K562 (cell line): Measurements from ENCODE around the gene PDGFA. TPM values are rescaled to one million over a fixed set of nuclear protein-coding genes. Genes with fewer than 3 reads are reported as not detected.

Source experiments
- ATAC-seq: fragments of 200-7000 bp; cut with Tn5 transposase; 3 replicates; pipeline ENCODE4 v1.9.1; 2020; ENCODE audit warnings: moderate library complexity
- BruUV-seq: library from RNA; stranded (reverse); fragments of 400-500 nt; replicated peaks from 2 replicates; lab custom pipeline; 2021; lab: Mats Ljungman, UMichigan
- CTCF ChIA-PET: fragments of 300-600 bp; formaldehyde crosslinking; extraction: SDS; loops from one replicate; lab custom pipeline; 2021; ENCODE audit warnings: low intra/inter-chr PET ratio; lab: Yijun Ruan, JAX
- POLR2A ChIA-PET: fragments of 300-600, 350-650 bp; sonication (Branson Sonifier 250); formaldehyde crosslinking; extraction: SDS; loops from one replicate; lab custom pipeline; 2021; ENCODE audit warnings: antibody characterized with exemption, inconsistent platforms; lab: Yijun Ruan, JAX
- DNase-seq, 4 experiments: peaks; one replicate each; pipeline versions ENCODE4 v3.0.0 to v3.0.0-alpha.2; 2011 to 2018; ENCODE audit warnings: low spot score in 3 of 4, mixed read lengths in 3 of 4; ENCODE audit errors: extremely low read depth in 1 of 4
- FAIRE-seq: peaks from 2 replicates; lab custom pipeline; 2011; peaks lifted over from hg19 to GRCh38; lab: Jason Lieb, UNC
- H2AFZ ChIP-seq: 2 replicates; pipeline ENCODE4 v1.6.0; 2011; ENCODE audit warnings: low read depth, low read length, control low read depth, inconsistent platforms
- H3K27ac ChIP-seq: fragments of 200-600 bp; 3 replicates; pipeline ENCODE4 v1.8.0; 2011; ENCODE audit warnings: low read depth, mild to moderate bottlenecking, control low read depth, inconsistent platforms, low read length, moderate library complexity, mixed read lengths; ENCODE audit errors: extremely low read depth
- H3K27me3 ChIP-seq, 2 experiments: fragments of 300-600 bp in 1 of 2; 2 replicates in 1 of 2; 3 replicates in 1 of 2; pipeline versions ENCODE4 v1.6.0 to v1.8.0; 2011; ENCODE audit warnings: inconsistent platforms in 2 of 2, low read length in 2 of 2, mild to moderate bottlenecking in 1 of 2, mixed read lengths in 1 of 2, moderate library complexity in 1 of 2; ENCODE audit not compliant: control insufficient read depth in 2 of 2, insufficient read depth in 2 of 2
- H3K36me3 ChIP-seq: fragments of 300-600 bp; 3 replicates; pipeline ENCODE4 v1.8.0; 2011; ENCODE audit warnings: mild to moderate bottlenecking, low read length, inconsistent platforms; ENCODE audit not compliant: control insufficient read depth, insufficient read depth
- H3K4me1 ChIP-seq, 2 experiments: fragments of 200-600 bp in 1 of 2; replicated peaks in 1 of 2; 2 replicates in 1 of 2; 3 replicates in 1 of 2; pipeline versions ENCODE4 v1.5.1 to v1.8.0; 2011; ENCODE audit warnings: inconsistent platforms in 2 of 2, low read length in 2 of 2, mild to moderate bottlenecking in 1 of 2, mixed read lengths in 1 of 2, moderate library complexity in 1 of 2; ENCODE audit not compliant: control insufficient read depth in 2 of 2, insufficient read depth in 2 of 2
- H3K4me2 ChIP-seq: 2 replicates; pipeline ENCODE4 v1.6.1; 2011; ENCODE audit warnings: low read length, control low read depth, inconsistent platforms, mixed read lengths; ENCODE audit not compliant: insufficient read depth
- H3K4me3 ChIP-seq: fragments of 200-600 bp; sonication (generic), shearing (Covaris generic); 2 replicates; pipeline ENCODE4 v1.5.1; 2016; ENCODE audit warnings: control low read depth, inconsistent platforms
- H3K79me2 ChIP-seq: fragments of 200-600 bp; 3 replicates; pipeline ENCODE4 v1.8.0; 2011; ENCODE audit warnings: low read length, inconsistent platforms; ENCODE audit not compliant: control insufficient read depth, insufficient read depth
- H3K9ac ChIP-seq, 2 experiments: 2 replicates each; pipeline versions ENCODE4 v1.6.0 to v1.6.1; 2011; ENCODE audit warnings: low read depth in 2 of 2, low read length in 2 of 2, control low read depth in 1 of 2, inconsistent platforms in 1 of 2, mild to moderate bottlenecking in 1 of 2, mixed read lengths in 1 of 2; ENCODE audit not compliant: insufficient read depth in 1 of 2
- H3K9me1 ChIP-seq: one replicate; pipeline ENCODE4 v1.6.0; 2011; ENCODE audit warnings: inconsistent platforms, mild to moderate bottlenecking, low read length, moderate library complexity; ENCODE audit not compliant: control insufficient read depth, insufficient read depth
- H3K9me3 ChIP-seq: replicated peaks from 2 replicates; pipeline ENCODE4 v1.5.1; 2011; ENCODE audit warnings: low read depth, low read length, inconsistent platforms; ENCODE audit not compliant: control insufficient read depth, insufficient read depth
- H4K20me1 ChIP-seq: replicated peaks from 2 replicates; pipeline ENCODE4 v1.6.1; 2011; ENCODE audit warnings: low read length, inconsistent platforms, mixed read lengths; ENCODE audit not compliant: control insufficient read depth, insufficient read depth
- ADNP ChIP-seq: fragments of 200-800 bp; sonication (Bioruptor generic); IDR thresholded peaks from 2 replicates; pipeline ENCODE4 v1.6.1; 2016; ENCODE audit warnings: missing genetic modification characterization, missing compliant biosample characterization
- CEBPZ ChIP-seq: fragments of 150-350 bp; IDR thresholded peaks from 2 replicates; pipeline ENCODE4 v1.6.1; 2014; ENCODE audit warnings: low read depth, mild to moderate bottlenecking, low read length, borderline replicate concordance
- CREB3 ChIP-seq: fragments of 450-650 bp; conservative IDR thresholded peaks from 2 replicates; pipeline ENCODE4 v1.6.1; 2016; ENCODE audit warnings: missing genetic modification characterization, low read depth, mild to moderate bottlenecking, missing compliant biosample characterization, moderate library complexity
- HMGXB4 ChIP-seq: sonication (generic); formaldehyde crosslinking; IDR thresholded peaks from 2 replicates; pipeline ENCODE4 v1.8.1; 2023; ENCODE audit warnings: mild to moderate bottlenecking, missing genetic modification reagents
- NBN ChIP-seq: fragments of 450-650 bp; IDR thresholded peaks from 2 replicates; pipeline ENCODE4 v1.6.1; 2016; ENCODE audit warnings: low read depth, mild to moderate bottlenecking
- NCOR1 ChIP-seq: fragments of 450-650 bp; IDR thresholded peaks from 2 replicates; pipeline ENCODE4 v1.6.1; 2016; ENCODE audit warnings: mild to moderate bottlenecking, moderate library complexity
- PBX2 ChIP-seq, 2 experiments: IDR thresholded peaks in 1 of 2; conservative IDR thresholded peaks in 1 of 2; 2 replicates each; pipeline ENCODE4 v1.6.1; 2016; ENCODE audit warnings: low read depth in 2 of 2, mild to moderate bottlenecking in 1 of 2, missing compliant biosample characterization in 1 of 2, missing genetic modification characterization in 1 of 2, moderate library complexity in 1 of 2
- POLR2G ChIP-seq: fragments of 200-400 bp; formaldehyde crosslinking; IDR thresholded peaks from 2 replicates; pipeline ENCODE4 v1.6.1; 2017; ENCODE audit warnings: low read depth, mild to moderate bottlenecking, antibody characterized with exemption, low read length, moderate library complexity
- ZBTB7A ChIP-seq: IDR thresholded peaks from 2 replicates; pipeline ENCODE4 v1.6.1; 2011; ENCODE audit warnings: low read depth, mild to moderate bottlenecking, low read length, moderate library complexity, borderline replicate concordance; ENCODE audit not compliant: control insufficient read depth
- ZNF586 ChIP-seq: fragments of 450-650 bp; formaldehyde crosslinking; conservative IDR thresholded peaks from 2 replicates; pipeline ENCODE4 v1.4.0; 2020; ENCODE audit warnings: mild to moderate bottlenecking, moderate library complexity
- WGBS: fragments of 100-300 bp; shearing (Covaris generic); methylation state at CpG from one replicate; pipeline ENCODE4 v1.1.6; 2016; ENCODE audit warnings: low coverage, mixed read lengths; ENCODE audit not compliant: insufficient coverage; ENCODE audit errors: missing lambda C conversion rate; 5-methylcytosine and 5-hydroxymethylcytosine counted together
- in situ Hi-C: fragments of 300-500 bp; cut with MboI; formaldehyde crosslinking; loops from 4 replicates; pipeline ENCODE4 v1.15.0; 2018; ENCODE audit warnings: inconsistent platforms, mixed read lengths
- intact Hi-C: fragments of 100-400 bp; cut with micrococcal nuclease; formaldehyde crosslinking; loops from 2 replicates; pipeline ENCODE4 v1.14.2; 2022
- polyA plus RNA-seq, 8 experiments: library from polyadenylated mRNA; depleted of rRNA in 4 of 8; stranded (reverse) in 5 of 8; unstranded in 3 of 8; fragments of >200 nt; fragmentation: Nextera tagmentation in 2 of 8; fragmentation: Illumina TruSeq in 1 of 8; extraction: Ambion mirVana in 2 of 8; extraction: Trizol in 1 of 8; gene quantifications; 2 replicates each; pipeline versions ENCODE4 v1.2.1 to v1.2.3, GENCODE V29; 2011 to 2014; ENCODE audit warnings: inconsistent platforms in 1 of 8, missing spikeins in 1 of 8
- total RNA-seq, 7 experiments: library from RNA; depleted of rRNA in 6 of 7; stranded (reverse); fragments of >200 nt in 6 of 7; fragmentation: Illumina TruSeq in 2 of 7; extraction: Trizol in 2 of 7; gene quantifications; 2 replicates each; pipeline versions ENCODE4 v1.2.1 to v1.2.3, GENCODE V29; 2011 to 2021; ENCODE audit warnings: low replicate concordance in 1 of 7

Gene PDGFA
- total and polyA plus RNA-seq, 9 of the 15 experiments (the other 6 are each of a cell fraction or from before 2014, with no cell fraction given), result 2.5 to 10.2 (median 4.6) TPM

- POLR2A ChIA-PET, result interaction anchor here (0.6 to 0.9 kb wide), 3 partner anchors 11 to 29 kb away, joined by 3 to 4 read pairs (median 4); no protein-coding TSS in a partner anchor
- FAIRE-seq, result no peak
- DNase-seq, result no peak
- 43% methylated on average over 13 of the region's 18 CpGs for WGBS
- Histone ChIP-seq H3K4me2 (no peak overlapping the region), H3K9ac (peak overlapping the region in 1 of 2 experiments; percentile 52; a peak in 2 of 4 replicates), H3K36me3 (no peaks in the 10 kb centered on the region), H3K79me2 (no peaks in the 10 kb centered on the region), H3K27me3 (no peaks in the 10 kb centered on the region), H3K9me3 (no peaks in the 10 kb centered on the region), H3K27ac (no peak overlapping the region), H3K9me1 (no peaks in the 10 kb centered on the region), H3K4me1 (peaks cover 5 to 44% of the 10 kb centered on the region in 2 experiments; a peak in 4 of 5 replicates), H2AFZ (no peak overlapping the region), H4K20me1 (no peaks in the 10 kb centered on the region), H3K4me3 (no peak overlapping the region)
- CTCF ChIA-PET, result no interaction called here
- ATAC-seq, result no peak
- BruUV-seq, result no TSS peak
- intact Hi-C loops, result no loop called here
- in situ Hi-C loops, result no loop called here
- TF ChIP-seq CEBPZ (no peak), NCOR1 (no peak), HMGXB4 (CRISPR knock-in tag) (no peak), ZNF586 (no peak), PBX2 (CRISPR knock-in tag; IDR thresholded peaks at IDR 0.05; ENCODE audit: low read depth) (no peak), PBX2 (tag; conservative IDR thresholded peaks at IDR 0.05; ENCODE audit: low read depth) (no peak), ZBTB7A (no peak), ADNP (peak; percentile 76; the same call in 1 of the 2 replicates), NBN (no peak), POLR2G (no peak), CREB3 (tag) (no peak)
These were observed 24.1 kb upstream of the PDGFA start for GRCh38 chr7:543501-544337.
